Thyroid gland (tissue), 4 donors: Measurements from ENCODE around the gene ST3GAL2.

Experiments used
- CTCF ChIP-seq, 6 experiments: fragments of 200-600 bp in 3 of 6; fragments of 450-650 bp in 3 of 6; sonication (generic) in 3 of 6; IDR thresholded peaks; one replicate each; pipeline ENCODE4 v1.5.1; 2016 to 2019; ENCODE audit warnings: antibody characterized with exemption in 6 of 6, mild to moderate bottlenecking in 2 of 6, inconsistent platforms in 1 of 6, moderate library complexity in 1 of 6
- POLR2A ChIP-seq, 2 donors: fragments of 450-650 bp; IDR thresholded peaks; one replicate each; pipeline ENCODE4 v1.6.1; 2017; ENCODE audit warnings: antibody characterized with exemption in 2 of 2, mild to moderate bottlenecking in 2 of 2, moderate library complexity in 1 of 2

GRCh38 chr16:70472786-70473433 is 34.0 kb upstream of the ST3GAL2 start:
- TF ChIP-seq CTCF (IDR thresholded peaks at IDR 0.05) (no peak), POLR2A (IDR thresholded peaks at IDR 0.05) (no peak)
